ENCODE measurements around the gene SLC25A39. TPM values are rescaled to one million over a fixed set of nuclear protein-coding genes. Genes with fewer than 3 reads are reported as not detected.

Gene SLC25A39
- total and polyA plus RNA-seq, 2 of the 13 experiments (the other 11 are each of a cell fraction or from before 2014, with no cell fraction given): 144 to 151 TPM

DNA sequence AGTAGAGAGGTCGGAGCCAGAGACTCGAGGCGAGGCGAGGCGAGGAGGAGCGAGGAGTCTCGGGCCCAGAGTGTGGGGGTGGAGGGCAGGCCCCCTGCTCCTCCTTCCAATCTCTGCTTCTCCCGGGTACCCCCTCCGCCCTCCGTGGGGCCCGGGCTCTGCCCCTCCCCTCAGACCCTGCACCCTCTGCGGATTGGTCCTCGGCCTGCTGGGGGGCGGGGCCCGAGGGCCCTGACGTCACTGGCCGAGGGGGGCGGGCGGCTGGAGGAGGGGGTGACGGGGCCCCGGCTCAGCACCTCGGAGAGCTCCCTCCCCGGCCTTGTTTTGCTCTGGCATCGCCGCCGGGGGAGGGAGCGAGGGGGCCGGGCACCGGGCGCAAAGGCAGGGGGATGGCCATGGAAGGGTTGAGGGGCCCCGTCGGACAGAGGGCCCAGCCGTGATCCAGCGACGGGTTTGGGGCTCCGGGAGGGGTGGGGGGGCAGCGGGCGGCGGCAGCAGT lies 16.3 kb downstream of the SLC25A39 start, which contains the start of gene RUNDC3A (continued):
- TF ChIP-seq ARHGAP35 (CRISPR knock-in tag; IDR thresholded peaks at IDR 0.05; ENCODE audit: borderline replicate concordance): 0 out of 2 replicates have a peak, but pooled peaks have one; percentile 7
- no peak for TF ChIP-seq PHF5A (CRISPR knock-in tag; IDR thresholded peaks at IDR 0.05; ENCODE audit: low read depth, unreplicated experiment)
- TF ChIP-seq RAD21 (CRISPR knock-in tag; IDR thresholded peaks at IDR 0.05): 0 out of 2 replicates have a peak, but pooled peaks have one; percentile 19
- TF ChIP-seq FOXP1 (IDR thresholded peaks at IDR 0.05): no peak
- TF ChIP-seq FOXP1 (CRISPR knock-in tag; IDR thresholded peaks at IDR 0.05): 0 out of 2 replicates have a peak, but pooled peaks have one; percentile 6
- peak; percentile 65; the same call in 1 of the 2 replicates for TF ChIP-seq ZNF558 (CRISPR knock-in tag; IDR thresholded peaks at IDR 0.05; ENCODE audit: borderline replicate concordance)
- TF ChIP-seq, protein P1, sequence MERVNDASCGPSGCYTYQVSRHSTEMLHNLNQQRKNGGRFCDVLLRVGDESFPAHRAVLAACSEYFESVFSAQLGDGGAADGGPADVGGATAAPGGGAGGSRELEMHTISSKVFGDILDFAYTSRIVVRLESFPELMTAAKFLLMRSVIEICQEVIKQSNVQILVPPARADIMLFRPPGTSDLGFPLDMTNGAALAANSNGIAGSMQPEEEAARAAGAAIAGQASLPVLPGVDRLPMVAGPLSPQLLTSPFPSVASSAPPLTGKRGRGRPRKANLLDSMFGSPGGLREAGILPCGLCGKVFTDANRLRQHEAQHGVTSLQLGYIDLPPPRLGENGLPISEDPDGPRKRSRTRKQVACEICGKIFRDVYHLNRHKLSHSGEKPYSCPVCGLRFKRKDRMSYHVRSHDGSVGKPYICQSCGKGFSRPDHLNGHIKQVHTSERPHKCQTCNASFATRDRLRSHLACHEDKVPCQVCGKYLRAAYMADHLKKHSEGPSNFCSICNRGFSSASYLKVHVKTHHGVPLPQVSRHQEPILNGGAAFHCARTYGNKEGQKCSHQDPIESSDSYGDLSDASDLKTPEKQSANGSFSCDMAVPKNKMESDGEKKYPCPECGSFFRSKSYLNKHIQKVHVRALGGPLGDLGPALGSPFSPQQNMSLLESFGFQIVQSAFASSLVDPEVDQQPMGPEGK (CRISPR knock-in tag; IDR thresholded peaks at IDR 0.05): peak; percentile 87
- TF ChIP-seq SSRP1 (CRISPR knock-in tag; IDR thresholded peaks at IDR 0.05): no peak
- TF ChIP-seq TMF1 (CRISPR knock-in tag; IDR thresholded peaks at IDR 0.05; ENCODE audit: low read depth): 0 out of 2 replicates have a peak, but pooled peaks have one; percentile 65
- TF ChIP-seq CHD2 (IDR thresholded peaks at IDR 0.05; ENCODE audit: low read depth, low read length): no peak
- TF ChIP-seq, protein P2, sequence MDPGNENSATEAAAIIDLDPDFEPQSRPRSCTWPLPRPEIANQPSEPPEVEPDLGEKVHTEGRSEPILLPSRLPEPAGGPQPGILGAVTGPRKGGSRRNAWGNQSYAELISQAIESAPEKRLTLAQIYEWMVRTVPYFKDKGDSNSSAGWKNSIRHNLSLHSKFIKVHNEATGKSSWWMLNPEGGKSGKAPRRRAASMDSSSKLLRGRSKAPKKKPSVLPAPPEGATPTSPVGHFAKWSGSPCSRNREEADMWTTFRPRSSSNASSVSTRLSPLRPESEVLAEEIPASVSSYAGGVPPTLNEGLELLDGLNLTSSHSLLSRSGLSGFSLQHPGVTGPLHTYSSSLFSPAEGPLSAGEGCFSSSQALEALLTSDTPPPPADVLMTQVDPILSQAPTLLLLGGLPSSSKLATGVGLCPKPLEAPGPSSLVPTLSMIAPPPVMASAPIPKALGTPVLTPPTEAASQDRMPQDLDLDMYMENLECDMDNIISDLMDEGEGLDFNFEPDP (CRISPR knock-in tag; conservative IDR thresholded peaks at IDR 0.05): no peak
- TF ChIP-seq KDM2A (CRISPR knock-in tag; IDR thresholded peaks at IDR 0.05; ENCODE audit: borderline replicate concordance, low read depth): peak; percentile 77; the same call in 1 of the 2 replicates
- TF ChIP-seq, protein P3, sequence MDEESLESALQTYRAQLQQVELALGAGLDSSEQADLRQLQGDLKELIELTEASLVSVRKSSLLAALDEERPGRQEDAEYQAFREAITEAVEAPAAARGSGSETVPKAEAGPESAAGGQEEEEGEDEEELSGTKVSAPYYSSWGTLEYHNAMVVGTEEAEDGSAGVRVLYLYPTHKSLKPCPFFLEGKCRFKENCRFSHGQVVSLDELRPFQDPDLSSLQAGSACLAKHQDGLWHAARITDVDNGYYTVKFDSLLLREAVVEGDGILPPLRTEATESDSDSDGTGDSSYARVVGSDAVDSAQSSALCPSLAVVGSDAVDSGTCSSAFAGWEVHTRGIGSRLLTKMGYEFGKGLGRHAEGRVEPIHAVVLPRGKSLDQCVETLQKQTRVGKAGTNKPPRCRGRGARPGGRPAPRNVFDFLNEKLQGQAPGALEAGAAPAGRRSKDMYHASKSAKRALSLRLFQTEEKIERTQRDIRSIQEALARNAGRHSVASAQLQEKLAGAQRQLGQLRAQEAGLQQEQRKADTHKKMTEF (CRISPR knock-in tag; IDR thresholded peaks at IDR 0.05): peak; percentile 89; the same call in 1 of the 2 replicates
- TF ChIP-seq, protein P4, sequence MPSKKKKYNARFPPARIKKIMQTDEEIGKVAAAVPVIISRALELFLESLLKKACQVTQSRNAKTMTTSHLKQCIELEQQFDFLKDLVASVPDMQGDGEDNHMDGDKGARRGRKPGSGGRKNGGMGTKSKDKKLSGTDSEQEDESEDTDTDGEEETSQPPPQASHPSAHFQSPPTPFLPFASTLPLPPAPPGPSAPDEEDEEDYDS (CRISPR knock-in tag; IDR thresholded peaks at IDR 0.05): peak; percentile 45; the same call in 1 of the 2 replicates
- peak; percentile 84; the same call in 1 of the 2 replicates for TF ChIP-seq SALL2 (CRISPR knock-in tag; IDR thresholded peaks at IDR 0.05)
- TF ChIP-seq JUND (CRISPR knock-in tag; IDR thresholded peaks at IDR 0.05): peak; percentile 69; the same call in 1 of the 2 replicates
- no peak for TF ChIP-seq NCOR1 (IDR thresholded peaks at IDR 0.05; ENCODE audit: borderline replicate concordance, low read length)
- TF ChIP-seq, protein P5, sequence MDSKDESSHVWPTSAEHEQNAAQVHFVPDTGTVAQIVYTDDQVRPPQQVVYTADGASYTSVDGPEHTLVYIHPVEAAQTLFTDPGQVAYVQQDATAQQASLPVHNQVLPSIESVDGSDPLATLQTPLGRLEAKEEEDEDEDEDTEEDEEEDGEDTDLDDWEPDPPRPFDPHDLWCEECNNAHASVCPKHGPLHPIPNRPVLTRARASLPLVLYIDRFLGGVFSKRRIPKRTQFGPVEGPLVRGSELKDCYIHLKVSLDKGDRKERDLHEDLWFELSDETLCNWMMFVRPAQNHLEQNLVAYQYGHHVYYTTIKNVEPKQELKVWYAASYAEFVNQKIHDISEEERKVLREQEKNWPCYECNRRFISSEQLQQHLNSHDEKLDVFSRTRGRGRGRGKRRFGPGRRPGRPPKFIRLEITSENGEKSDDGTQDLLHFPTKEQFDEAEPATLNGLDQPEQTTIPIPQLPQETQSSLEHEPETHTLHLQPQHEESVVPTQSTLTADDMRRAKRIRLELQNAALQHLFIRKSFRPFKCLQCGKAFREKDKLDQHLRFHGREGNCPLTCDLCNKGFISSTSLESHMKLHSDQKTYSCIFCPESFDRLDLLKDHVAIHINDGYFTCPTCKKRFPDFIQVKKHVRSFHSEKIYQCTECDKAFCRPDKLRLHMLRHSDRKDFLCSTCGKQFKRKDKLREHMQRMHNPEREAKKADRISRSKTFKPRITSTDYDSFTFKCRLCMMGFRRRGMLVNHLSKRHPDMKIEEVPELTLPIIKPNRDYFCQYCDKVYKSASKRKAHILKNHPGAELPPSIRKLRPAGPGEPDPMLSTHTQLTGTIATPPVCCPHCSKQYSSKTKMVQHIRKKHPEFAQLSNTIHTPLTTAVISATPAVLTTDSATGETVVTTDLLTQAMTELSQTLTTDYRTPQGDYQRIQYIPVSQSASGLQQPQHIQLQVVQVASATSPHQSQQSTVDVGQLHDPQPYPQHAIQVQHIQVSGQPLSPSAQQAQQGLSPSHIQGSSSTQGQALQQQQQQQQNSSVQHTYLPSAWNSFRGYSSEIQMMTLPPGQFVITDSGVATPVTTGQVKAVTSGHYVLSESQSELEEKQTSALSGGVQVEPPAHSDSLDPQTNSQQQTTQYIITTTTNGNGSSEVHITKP (CRISPR knock-in tag; IDR thresholded peaks at IDR 0.05; ENCODE audit: low read depth): peak; percentile 64; the same call in 1 of the 2 replicates
- no peak for TF ChIP-seq TGIF2 (CRISPR knock-in tag; IDR thresholded peaks at IDR 0.05)
- no peak for TF ChIP-seq ZNF7 (CRISPR knock-in tag; IDR thresholded peaks at IDR 0.05)
- no peak for TF ChIP-seq ZNF724P (CRISPR knock-in tag; IDR thresholded peaks at IDR 0.05; ENCODE audit: borderline replicate concordance)
